Brain microvascular endothelial cell (primary cell): ENCODE measurements around the gene CDCP2.

Experiments
- DNase-seq: peaks from one replicate; pipeline ENCODE4 v3.0.0-alpha.2; 2020
- H3K27ac ChIP-seq: fragments of 250-450 bp; sonication (Bioruptor Pico); 2 replicates; pipeline ENCODE4 v1.5.1; 2020; ENCODE audit warnings: mild to moderate bottlenecking, moderate library complexity
- H3K27me3 ChIP-seq: fragments of 250-450 bp; sonication (Bioruptor Pico); replicated peaks from 2 replicates; pipeline ENCODE4 v1.5.1; 2020; ENCODE audit warnings: mild to moderate bottlenecking
- H3K36me3 ChIP-seq: fragments of 250-450 bp; sonication (Bioruptor Pico); replicated peaks from 2 replicates; pipeline ENCODE4 v1.5.1; 2020; ENCODE audit warnings: mild to moderate bottlenecking
- H3K4me3 ChIP-seq: 2 replicates; pipeline ENCODE4 v1.5.1; 2011; ENCODE audit warnings: low read depth, mild to moderate bottlenecking, control low read depth, low read length, moderate library complexity
- CTCF ChIP-seq: IDR thresholded peaks from 2 replicates; pipeline ENCODE4 v1.5.1; 2011; ENCODE audit warnings: low read depth, mild to moderate bottlenecking, moderate library complexity, low read length, control low read depth, inconsistent platforms; ENCODE audit errors: missing control alignments
- in situ Hi-C: cut with HindIII; loops from 2 replicates; pipeline ENCODE4 v1.10.0; 2017; ENCODE audit warnings: low sequenced_read_pairs, low pct_ligation_motif_present

Gene CDCP2

GRCh38 chr1:54152696-54153095, at the start of gene CDCP2:
CDCP2 (minus strand) TSS chr1:54153000; CDS start chr1:54152922, 78 bp downstream.
- no peaks in the 10 kb centered on the region for H3K36me3 ChIP-seq
- no peak for TF ChIP-seq CTCF
- in situ Hi-C loops, result no loop called here
- H3K27me3 ChIP-seq, result no peaks in the 10 kb centered on the region
- no peak within 1 kb of the TSS for H3K27ac ChIP-seq
- no peak within 1 kb of the TSS for H3K4me3 ChIP-seq
- no peak for DNase-seq

- no peak for DNase-seq
- Histone ChIP-seq H3K27ac (peak overlapping the region; percentile 49), H3K36me3 (peaks cover 7% of the 10 kb centered on the region), H3K4me3 (peak overlapping the region; percentile 91), H3K27me3 (no peaks in the 10 kb centered on the region)
- no peak for TF ChIP-seq CTCF
- in situ Hi-C loops, result no loop called here
Observed at GRCh38 chr1:54200519-54200997, 47.8 kb upstream of the CDCP2 start.

GRCh38 chr1:54199765-54200518, 47.1 kb upstream of the CDCP2 start, which contains the start of the genes CYB5RL and MRPL37:
CYB5RL (minus strand) TSS chr1:54200030; CDS start chr1:54195616, 4,414 bp downstream.
MRPL37 (plus strand) TSS chr1:54200167; CDS start chr1:54200244, 77 bp downstream.
- Histone ChIP-seq H3K36me3 (peaks cover 1% of the 10 kb centered on the region), H3K4me3 (peak within 1 kb of the TSS; percentile 91), H3K27ac (peak within 1 kb of the TSS; percentile 49), H3K27me3 (no peaks in the 10 kb centered on the region)
- in situ Hi-C loops, result no loop called here
- TF ChIP-seq CTCF, result no peak
- peak; percentile 98 for DNase-seq

- Histone ChIP-seq H3K27me3 (no peaks in the 10 kb centered on the region), H3K27ac (peak overlapping the region; percentile 13), H3K4me3 (peak overlapping the region; percentile 91), H3K36me3 (no peaks in the 10 kb centered on the region)
- in situ Hi-C loops, result no loop called here
- no peak for DNase-seq
- TF ChIP-seq CTCF, result no peak
Observed at GRCh38 chr1:54199151-54199764, 46.5 kb upstream of the CDCP2 start.

- Histone ChIP-seq H3K36me3 (no peaks in the 10 kb centered on the region), H3K27ac (no peak overlapping the region), H3K4me3 (no peak overlapping the region), H3K27me3 (no peaks in the 10 kb centered on the region)
- in situ Hi-C loops, result no loop called here
- DNase-seq, result no peak
- TF ChIP-seq CTCF, result no peak
Observed at GRCh38 chr1:54193453-54193852, 40.7 kb upstream of the CDCP2 start.
